Skeletal muscle satellite cell (primary cell): ENCODE measurements around the gene TNFRSF1A.

Source experiments
- H3K27me3 ChIP-seq: 2 replicates; pipeline ENCODE4 v1.7.0; 2013; ENCODE audit warnings: low read length; ENCODE audit not compliant: control insufficient read depth, insufficient read depth
- H3K36me3 ChIP-seq: 2 replicates; pipeline ENCODE4 v1.7.0; 2013; ENCODE audit warnings: mild to moderate bottlenecking, control low read depth, low read length; ENCODE audit not compliant: insufficient read depth
- H3K4me1 ChIP-seq: 2 replicates; pipeline ENCODE4 v1.7.0; 2013; ENCODE audit warnings: low read length; ENCODE audit not compliant: control insufficient read depth, insufficient read depth
- H3K4me2 ChIP-seq: 2 replicates; pipeline ENCODE4 v1.7.0; 2013; ENCODE audit warnings: mild to moderate bottlenecking, low read length
- H3K4me3 ChIP-seq: 2 replicates; pipeline ENCODE4 v1.7.0; 2013; ENCODE audit warnings: low read length
- H3K9ac ChIP-seq: 2 replicates; pipeline ENCODE4 v1.7.0; 2013; ENCODE audit warnings: mild to moderate bottlenecking, low read depth, low read length, moderate library complexity
- H3K9me3 ChIP-seq: replicated peaks from 2 replicates; pipeline ENCODE4 v1.7.0; 2013; ENCODE audit warnings: mild to moderate bottlenecking, control low read depth, low read length

Gene TNFRSF1A

DNA sequence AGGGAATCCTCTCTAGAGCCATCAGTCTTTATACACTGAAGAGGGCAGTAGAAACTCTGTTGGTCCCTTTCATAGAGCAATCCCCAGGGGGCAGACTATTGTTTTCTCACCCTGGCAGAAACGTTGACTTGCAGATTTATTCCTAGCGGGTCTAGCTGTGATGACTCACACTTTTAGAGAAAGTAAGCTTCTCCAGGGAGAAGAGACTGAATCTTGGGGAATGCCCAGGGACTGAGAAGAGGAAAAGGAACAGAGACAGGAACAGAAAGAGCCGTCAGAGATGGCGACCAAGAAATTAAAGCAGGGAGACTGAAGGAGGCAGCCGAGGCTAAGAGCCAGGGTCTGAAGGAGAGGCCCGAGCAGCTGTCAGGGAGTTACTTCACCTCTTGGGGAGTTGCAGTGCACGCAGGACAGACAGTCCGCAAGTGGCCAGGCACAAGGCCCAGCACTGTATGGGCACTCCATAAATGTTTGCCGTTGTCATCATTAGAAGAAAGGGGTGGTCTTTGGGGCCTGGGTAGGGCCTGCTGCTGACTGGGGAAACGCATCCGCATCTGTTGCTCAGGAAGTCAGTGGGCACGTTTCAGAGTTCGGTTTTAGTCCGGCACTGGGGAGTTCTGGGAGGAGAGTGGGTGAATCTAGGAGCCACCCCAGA, 18.4 kb downstream of the TNFRSF1A start:
- H3K4me1 ChIP-seq, result peaks cover 42% of the 10 kb centered on the region
- H3K27me3 ChIP-seq, result no peaks in the 10 kb centered on the region
- H3K4me3 ChIP-seq, result no peak overlapping the region
- H3K4me2 ChIP-seq, result peak overlapping the region; percentile 47
- H3K9me3 ChIP-seq, result no peaks in the 10 kb centered on the region
- peak overlapping the region; percentile 20 for H3K9ac ChIP-seq
- H3K36me3 ChIP-seq, result peaks cover 36% of the 10 kb centered on the region

DNA sequence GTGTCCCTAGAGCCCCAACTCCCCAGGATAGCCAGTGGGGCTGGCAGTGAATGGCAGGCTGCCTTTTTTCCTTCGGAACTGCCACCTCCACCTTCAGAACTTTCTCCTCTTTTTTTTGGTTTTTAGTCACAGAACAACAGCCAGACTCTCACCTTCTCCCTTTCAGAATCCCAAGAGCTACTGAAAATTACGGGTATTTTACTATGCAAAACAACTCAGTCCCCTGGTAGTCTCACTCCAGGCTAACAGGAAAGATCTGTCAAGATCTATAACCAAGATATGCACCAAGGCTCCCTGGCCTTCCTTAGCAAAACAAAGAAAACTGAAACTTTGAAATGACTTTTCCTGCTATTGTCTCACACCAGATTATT, 18.9 kb downstream of the TNFRSF1A start:
- H3K4me2 ChIP-seq, result no peak overlapping the region
- peaks cover 31% of the 10 kb centered on the region for H3K36me3 ChIP-seq
- no peaks in the 10 kb centered on the region for H3K9me3 ChIP-seq
- no peak overlapping the region for H3K4me3 ChIP-seq
- peaks cover 39% of the 10 kb centered on the region for H3K4me1 ChIP-seq
- no peaks in the 10 kb centered on the region for H3K27me3 ChIP-seq
- no peak overlapping the region for H3K9ac ChIP-seq

DNA sequence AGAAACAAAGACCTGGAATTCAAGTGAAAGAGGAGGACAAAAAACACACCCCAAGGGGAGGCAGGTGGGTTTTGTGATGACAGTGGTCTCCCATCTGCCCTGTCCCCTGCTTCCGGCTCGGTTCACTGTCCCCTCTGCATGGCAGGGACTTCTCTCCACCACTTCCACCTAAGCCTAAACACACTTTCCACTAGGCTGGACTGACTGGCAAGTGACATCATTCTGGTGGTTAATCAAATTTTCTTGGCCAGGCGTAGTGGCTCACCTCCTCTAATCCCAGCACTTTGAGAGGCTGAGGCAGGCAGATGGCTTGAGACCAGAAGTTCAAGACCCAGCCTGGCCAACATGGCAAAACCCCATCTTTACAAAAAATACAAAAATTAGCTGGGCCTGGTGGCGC, 19.5 kb downstream of the TNFRSF1A start:
- peaks cover 25% of the 10 kb centered on the region for H3K36me3 ChIP-seq
- peaks cover 36% of the 10 kb centered on the region for H3K4me1 ChIP-seq
- no peaks in the 10 kb centered on the region for H3K9me3 ChIP-seq
- H3K27me3 ChIP-seq, result no peaks in the 10 kb centered on the region
- no peak overlapping the region for H3K9ac ChIP-seq
- H3K4me3 ChIP-seq, result no peak overlapping the region
- H3K4me2 ChIP-seq, result no peak overlapping the region

GRCh38 chr12:6321905-6322304, 20.0 kb downstream of the TNFRSF1A start:
- H3K9me3 ChIP-seq, result no peaks in the 10 kb centered on the region
- no peaks in the 10 kb centered on the region for H3K27me3 ChIP-seq
- H3K9ac ChIP-seq, result no peak overlapping the region
- H3K36me3 ChIP-seq, result peaks cover 20% of the 10 kb centered on the region
- H3K4me2 ChIP-seq, result no peak overlapping the region
- peaks cover 36% of the 10 kb centered on the region for H3K4me1 ChIP-seq
- no peak overlapping the region for H3K4me3 ChIP-seq

DNA sequence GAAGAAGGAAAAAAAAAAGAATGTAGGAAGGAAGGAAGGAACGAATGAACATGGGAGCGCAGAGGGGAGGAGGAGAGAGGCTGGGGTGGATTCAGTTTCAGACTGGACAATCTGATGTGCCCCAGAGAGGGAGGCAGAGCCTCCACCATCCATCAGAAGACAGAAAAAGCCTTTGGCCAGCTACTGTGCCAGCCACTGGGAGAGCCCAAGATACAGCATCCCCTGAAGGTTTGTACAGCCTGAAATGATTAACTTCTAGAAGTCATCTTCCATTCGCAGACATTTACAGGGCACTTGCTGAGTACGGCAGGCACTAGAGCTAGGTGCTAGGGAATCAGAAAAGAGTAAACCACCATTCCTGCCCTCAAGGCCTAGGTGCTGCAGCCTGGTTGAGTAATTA, 22.4 kb downstream of the TNFRSF1A start:
- no peak overlapping the region for H3K4me2 ChIP-seq
- no peak overlapping the region for H3K4me3 ChIP-seq
- no peaks in the 10 kb centered on the region for H3K9me3 ChIP-seq
- peaks cover 19% of the 10 kb centered on the region for H3K4me1 ChIP-seq
- H3K36me3 ChIP-seq, result peaks cover under 1% of the 10 kb centered on the region
- H3K27me3 ChIP-seq, result no peaks in the 10 kb centered on the region
- H3K9ac ChIP-seq, result no peak overlapping the region

DNA sequence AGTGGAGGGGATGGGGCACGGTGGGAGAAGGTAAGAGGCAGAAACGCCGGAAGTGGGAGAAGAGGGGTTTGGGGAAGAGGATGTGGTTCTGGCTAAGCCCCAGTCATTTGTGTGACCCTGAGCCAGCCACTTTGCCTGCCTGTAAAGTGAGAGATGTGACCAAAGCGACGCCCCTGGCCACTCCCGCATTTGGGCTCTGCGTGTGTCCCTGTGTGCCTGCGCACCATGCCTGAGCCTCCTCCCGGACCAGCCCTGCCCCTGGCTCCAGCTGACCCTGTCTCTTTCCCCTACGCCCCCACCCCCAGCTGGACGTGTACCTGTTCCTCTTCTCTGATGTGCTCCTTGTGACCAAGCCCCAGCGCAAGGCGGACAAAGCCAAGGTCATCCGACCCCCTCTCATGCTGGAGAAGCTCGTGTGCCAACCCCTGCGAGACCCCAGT, 23.4 kb downstream of the TNFRSF1A start:
- Histone ChIP-seq H3K4me1 (peaks cover 10% of the 10 kb centered on the region), H3K27me3 (no peaks in the 10 kb centered on the region), H3K4me3 (no peak overlapping the region), H3K36me3 (no peaks in the 10 kb centered on the region), H3K9me3 (no peaks in the 10 kb centered on the region), H3K9ac (no peak overlapping the region), H3K4me2 (no peak overlapping the region)

- peaks cover 7% of the 10 kb centered on the region for H3K4me1 ChIP-seq
- H3K36me3 ChIP-seq, result no peaks in the 10 kb centered on the region
- H3K4me2 ChIP-seq, result no peak overlapping the region
- no peaks in the 10 kb centered on the region for H3K9me3 ChIP-seq
- H3K27me3 ChIP-seq, result no peaks in the 10 kb centered on the region
- H3K4me3 ChIP-seq, result no peak overlapping the region
- no peak overlapping the region for H3K9ac ChIP-seq
Observed at GRCh38 chr12:6317693-6318439, 24.0 kb downstream of the TNFRSF1A start.

GRCh38 chr12:6316921-6317692, 24.8 kb downstream of the TNFRSF1A start:
- Histone ChIP-seq H3K4me2 (no peak overlapping the region), H3K4me3 (no peak overlapping the region), H3K9ac (no peak overlapping the region), H3K27me3 (no peaks in the 10 kb centered on the region), H3K4me1 (peaks cover 7% of the 10 kb centered on the region), H3K36me3 (no peaks in the 10 kb centered on the region), H3K9me3 (no peaks in the 10 kb centered on the region)

DNA sequence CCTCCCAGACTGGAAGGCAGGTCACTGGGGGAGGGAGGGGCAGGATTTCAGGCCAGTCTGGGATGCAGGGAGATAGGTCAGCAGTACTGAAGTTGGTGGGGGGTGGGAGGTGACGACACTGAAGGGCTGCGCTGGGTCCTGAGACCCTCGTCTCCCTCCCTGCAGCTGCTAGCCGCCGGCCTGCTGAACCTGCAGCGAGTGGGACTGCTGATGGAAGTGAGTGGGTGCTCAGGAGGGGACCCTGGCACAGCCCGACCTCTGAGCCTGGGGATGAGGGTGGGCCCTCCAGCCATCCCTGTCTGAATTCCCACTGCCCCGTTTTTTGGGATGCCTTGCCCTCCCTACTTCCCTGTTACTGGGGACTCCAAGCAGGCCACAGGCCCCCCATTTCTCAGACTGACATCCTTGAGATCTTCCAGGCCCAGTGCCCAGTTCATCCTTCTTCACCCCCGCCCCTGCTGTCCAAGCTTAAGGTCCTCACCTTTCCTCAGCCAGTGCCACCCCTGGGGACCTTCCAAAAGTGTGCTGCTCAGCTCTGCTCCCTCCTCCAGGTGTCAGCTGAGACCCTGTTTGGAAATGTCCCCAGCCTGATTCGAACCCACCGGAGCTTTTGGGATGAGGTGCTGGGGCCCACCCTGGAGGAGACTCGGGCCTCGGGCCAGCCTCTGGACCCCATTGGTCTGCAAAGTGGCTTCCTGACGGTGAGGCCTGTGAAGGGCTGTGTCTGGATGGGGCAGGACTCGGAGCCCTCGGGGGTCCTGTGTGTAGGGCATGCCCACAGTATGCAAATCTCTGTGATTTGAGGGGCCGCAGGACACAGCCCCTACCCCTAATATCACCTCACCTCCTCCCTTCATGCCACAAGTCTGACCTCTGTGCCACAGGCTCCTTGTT, 25.9 kb downstream of the TNFRSF1A start:
- Histone ChIP-seq H3K27me3 (peaks cover 5% of the 10 kb centered on the region), H3K4me3 (no peak overlapping the region), H3K9me3 (no peaks in the 10 kb centered on the region), H3K4me1 (peaks cover 7% of the 10 kb centered on the region), H3K4me2 (no peak overlapping the region), H3K36me3 (no peaks in the 10 kb centered on the region), H3K9ac (no peak overlapping the region)

DNA sequence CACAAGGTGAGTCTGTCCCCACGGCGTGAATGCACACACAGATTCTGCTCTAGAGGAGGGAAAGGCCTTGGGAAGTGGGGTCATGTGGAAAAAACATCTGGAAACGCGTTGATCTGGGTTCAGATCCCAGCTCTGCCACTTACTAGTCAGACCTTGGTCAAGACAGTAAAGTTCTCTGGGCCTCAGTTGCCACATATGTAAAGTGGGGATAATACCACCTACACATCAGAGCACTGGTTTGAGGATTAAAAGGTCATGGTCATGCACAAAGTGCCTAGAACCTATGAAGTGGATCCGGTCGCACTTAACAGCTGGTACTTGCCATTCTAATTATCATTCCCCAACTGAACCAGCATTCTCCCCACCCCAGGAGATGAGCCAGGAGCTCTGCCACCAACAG, 26.7 kb downstream of the TNFRSF1A start:
- no peak overlapping the region for H3K9ac ChIP-seq

GRCh38 chr12:6314776-6315175, 27.1 kb downstream of the TNFRSF1A start:
- H3K9me3 ChIP-seq, result no peaks in the 10 kb centered on the region
- no peak overlapping the region for H3K4me3 ChIP-seq
- peaks cover 7% of the 10 kb centered on the region for H3K4me1 ChIP-seq
- H3K36me3 ChIP-seq, result no peaks in the 10 kb centered on the region
- peaks cover 14% of the 10 kb centered on the region for H3K27me3 ChIP-seq
- no peak overlapping the region for H3K9ac ChIP-seq
- H3K4me2 ChIP-seq, result no peak overlapping the region

More for the DNA sequence above, 26.7 kb downstream of the TNFRSF1A start:
- Histone ChIP-seq H3K9me3 (no peaks in the 10 kb centered on the region), H3K27me3 (peaks cover 11% of the 10 kb centered on the region), H3K4me2 (no peak overlapping the region), H3K4me3 (no peak overlapping the region), H3K4me1 (peaks cover 7% of the 10 kb centered on the region), H3K36me3 (no peaks in the 10 kb centered on the region)
